K562 (cell line): ENCODE data around the gene MSH3. TPM values are rescaled to one million over a fixed set of nuclear protein-coding genes. Genes with fewer than 3 reads are reported as not detected.

Experiments used
- ATAC-seq: fragments of 200-7000 bp; cut with Tn5 transposase; 3 replicates; pipeline ENCODE4 v1.9.1; 2020; ENCODE audit warnings: moderate library complexity
- BruUV-seq: library from RNA; stranded (reverse); fragments of 400-500 nt; replicated peaks from 2 replicates; lab custom pipeline; 2021; lab: Mats Ljungman, UMichigan
- CTCF ChIA-PET: fragments of 300-600 bp; formaldehyde crosslinking; extraction: SDS; loops from one replicate; lab custom pipeline; 2021; ENCODE audit warnings: low intra/inter-chr PET ratio; lab: Yijun Ruan, JAX
- POLR2A ChIA-PET: fragments of 300-600, 350-650 bp; sonication (Branson Sonifier 250); formaldehyde crosslinking; extraction: SDS; loops from one replicate; lab custom pipeline; 2021; ENCODE audit warnings: antibody characterized with exemption, inconsistent platforms; lab: Yijun Ruan, JAX
- DNase-seq, 4 experiments: peaks; one replicate each; pipeline versions ENCODE4 v3.0.0 to v3.0.0-alpha.2; 2011 to 2018; ENCODE audit warnings: low spot score in 3 of 4, mixed read lengths in 3 of 4; ENCODE audit errors: extremely low read depth in 1 of 4
- FAIRE-seq: peaks from 2 replicates; lab custom pipeline; 2011; peaks lifted over from hg19 to GRCh38; lab: Jason Lieb, UNC
- H2AFZ ChIP-seq: 2 replicates; pipeline ENCODE4 v1.6.0; 2011; ENCODE audit warnings: low read depth, low read length, control low read depth, inconsistent platforms
- H3K27ac ChIP-seq: fragments of 200-600 bp; 3 replicates; pipeline ENCODE4 v1.8.0; 2011; ENCODE audit warnings: low read depth, mild to moderate bottlenecking, control low read depth, inconsistent platforms, low read length, moderate library complexity, mixed read lengths; ENCODE audit errors: extremely low read depth
- H3K27me3 ChIP-seq, 2 experiments: fragments of 300-600 bp in 1 of 2; 2 replicates in 1 of 2; 3 replicates in 1 of 2; pipeline versions ENCODE4 v1.6.0 to v1.8.0; 2011; ENCODE audit warnings: inconsistent platforms in 2 of 2, low read length in 2 of 2, mild to moderate bottlenecking in 1 of 2, mixed read lengths in 1 of 2, moderate library complexity in 1 of 2; ENCODE audit not compliant: control insufficient read depth in 2 of 2, insufficient read depth in 2 of 2
- H3K36me3 ChIP-seq: fragments of 300-600 bp; 3 replicates; pipeline ENCODE4 v1.8.0; 2011; ENCODE audit warnings: mild to moderate bottlenecking, low read length, inconsistent platforms; ENCODE audit not compliant: control insufficient read depth, insufficient read depth
- H3K4me1 ChIP-seq, 2 experiments: fragments of 200-600 bp in 1 of 2; replicated peaks in 1 of 2; 2 replicates in 1 of 2; 3 replicates in 1 of 2; pipeline versions ENCODE4 v1.5.1 to v1.8.0; 2011; ENCODE audit warnings: inconsistent platforms in 2 of 2, low read length in 2 of 2, mild to moderate bottlenecking in 1 of 2, mixed read lengths in 1 of 2, moderate library complexity in 1 of 2; ENCODE audit not compliant: control insufficient read depth in 2 of 2, insufficient read depth in 2 of 2
- H3K4me2 ChIP-seq: 2 replicates; pipeline ENCODE4 v1.6.1; 2011; ENCODE audit warnings: low read length, control low read depth, inconsistent platforms, mixed read lengths; ENCODE audit not compliant: insufficient read depth
- H3K4me3 ChIP-seq: fragments of 200-600 bp; sonication (generic), shearing (Covaris generic); 2 replicates; pipeline ENCODE4 v1.5.1; 2016; ENCODE audit warnings: control low read depth, inconsistent platforms
- H3K79me2 ChIP-seq: fragments of 200-600 bp; 3 replicates; pipeline ENCODE4 v1.8.0; 2011; ENCODE audit warnings: low read length, inconsistent platforms; ENCODE audit not compliant: control insufficient read depth, insufficient read depth
- H3K9ac ChIP-seq, 2 experiments: 2 replicates each; pipeline versions ENCODE4 v1.6.0 to v1.6.1; 2011; ENCODE audit warnings: low read depth in 2 of 2, low read length in 2 of 2, control low read depth in 1 of 2, inconsistent platforms in 1 of 2, mild to moderate bottlenecking in 1 of 2, mixed read lengths in 1 of 2; ENCODE audit not compliant: insufficient read depth in 1 of 2
- H3K9me1 ChIP-seq: one replicate; pipeline ENCODE4 v1.6.0; 2011; ENCODE audit warnings: inconsistent platforms, mild to moderate bottlenecking, low read length, moderate library complexity; ENCODE audit not compliant: control insufficient read depth, insufficient read depth
- H3K9me3 ChIP-seq: replicated peaks from 2 replicates; pipeline ENCODE4 v1.5.1; 2011; ENCODE audit warnings: low read depth, low read length, inconsistent platforms; ENCODE audit not compliant: control insufficient read depth, insufficient read depth
- H4K20me1 ChIP-seq: replicated peaks from 2 replicates; pipeline ENCODE4 v1.6.1; 2011; ENCODE audit warnings: low read length, inconsistent platforms, mixed read lengths; ENCODE audit not compliant: control insufficient read depth, insufficient read depth
- ARID2 ChIP-seq: fragments of 450-650 bp; IDR thresholded peaks from 2 replicates; pipeline ENCODE4 v1.6.1; 2017; ENCODE audit warnings: antibody characterized with exemption, mild to moderate bottlenecking
- CREBBP ChIP-seq: IDR thresholded peaks from one replicate; pipeline ENCODE4 v1.6.1; 2012; ENCODE audit warnings: low read depth, mild to moderate bottlenecking, control low read depth, inconsistent platforms, low read length
- NELFE ChIP-seq: IDR thresholded peaks from 2 replicates; pipeline ENCODE4 v1.6.1; 2011; ENCODE audit warnings: mild to moderate bottlenecking; ENCODE audit not compliant: insufficient read depth, insufficient read length
- RHOXF2B ChIP-seq: fragments of 250-450 bp; sonication (Bioruptor Pico); conservative IDR thresholded peaks from 2 replicates; pipeline ENCODE4 v1.5.1; 2021
- RNF2 ChIP-seq: sonication (generic); IDR thresholded peaks from 2 replicates; pipeline ENCODE4 v1.6.1; 2016
- SMARCA4 ChIP-seq: fragments of 450-650 bp; IDR thresholded peaks from 2 replicates; pipeline ENCODE4 v1.6.1; 2016
- ZBED1 ChIP-seq: IDR thresholded peaks from 2 replicates; pipeline ENCODE4 v1.6.1; 2014
- ZNF140 ChIP-seq: fragments of 250-450 bp; sonication (Bioruptor Pico); IDR thresholded peaks from 2 replicates; pipeline ENCODE4 v1.8.0; 2021; ENCODE audit warnings: moderate library complexity, mild to moderate bottlenecking, inconsistent platforms
- ZNF407 ChIP-seq: fragments of 450-650 bp; IDR thresholded peaks from 2 replicates; pipeline ENCODE4 v1.6.1; 2016; ENCODE audit warnings: low read depth
- ZNF436 ChIP-seq: fragments of 250-450, 450-650 bp; sonication (Bioruptor Pico); formaldehyde crosslinking; IDR thresholded peaks from 2 replicates; pipeline ENCODE4 v1.7.0; 2020; ENCODE audit warnings: mild to moderate bottlenecking
- whole genome bisulfite sequencing: fragments of 100-300 bp; shearing (Covaris generic); methylation state at CpG from one replicate; pipeline ENCODE4 v1.1.6; 2016; ENCODE audit warnings: low coverage, mixed read lengths; ENCODE audit not compliant: insufficient coverage; ENCODE audit errors: missing lambda C conversion rate; 5-methylcytosine and 5-hydroxymethylcytosine counted together
- in situ Hi-C: fragments of 300-500 bp; cut with MboI; formaldehyde crosslinking; loops from 4 replicates; pipeline ENCODE4 v1.15.0; 2018; ENCODE audit warnings: inconsistent platforms, mixed read lengths
- intact Hi-C: fragments of 100-400 bp; cut with micrococcal nuclease; formaldehyde crosslinking; loops from 2 replicates; pipeline ENCODE4 v1.14.2; 2022
- polyA plus RNA-seq, 8 experiments: library from polyadenylated mRNA; depleted of rRNA in 4 of 8; stranded (reverse) in 5 of 8; unstranded in 3 of 8; fragments of >200 nt; fragmentation: Nextera tagmentation in 2 of 8; fragmentation: Illumina TruSeq in 1 of 8; extraction: Ambion mirVana in 2 of 8; extraction: Trizol in 1 of 8; gene quantifications; 2 replicates each; pipeline versions ENCODE4 v1.2.1 to v1.2.3, GENCODE V29; 2011 to 2014; ENCODE audit warnings: inconsistent platforms in 1 of 8, missing spikeins in 1 of 8
- total RNA-seq, 7 experiments: library from RNA; depleted of rRNA in 6 of 7; stranded (reverse); fragments of >200 nt in 6 of 7; fragmentation: Illumina TruSeq in 2 of 7; extraction: Trizol in 2 of 7; gene quantifications; 2 replicates each; pipeline versions ENCODE4 v1.2.1 to v1.2.3, GENCODE V29; 2011 to 2021; ENCODE audit warnings: low replicate concordance in 1 of 7
- TF ChIP-seq, protein P1 (sequence below): IDR thresholded peaks from 2 replicates; pipeline ENCODE4 v1.6.1; 2012; ENCODE audit warnings: low read depth, low read length, improper control_type of control experiment, borderline replicate concordance

Gene MSH3
- total and polyA plus RNA-seq, 9 of the 15 experiments (the other 6 are each of a cell fraction or from before 2014, with no cell fraction given), result 3.9 to 17.2 (median 13.2) TPM

GRCh38 chr5:80676706-80677105, 22.3 kb downstream of the MSH3 start:
- CTCF ChIA-PET, result no interaction called here
- POLR2A ChIA-PET, result no interaction called here
- TF ChIP-seq ARID2 (no peak), ZNF407 (no peak), CREBBP (no peak), NELFE (no peak), RHOXF2B (CRISPR knock-in tag) (no peak), ZNF436 (CRISPR knock-in tag) (no peak), SMARCA4 (no peak), ZBED1 (no peak), ZNF140 (no peak), RNF2 (no peak)
- TF ChIP-seq, protein P1, sequence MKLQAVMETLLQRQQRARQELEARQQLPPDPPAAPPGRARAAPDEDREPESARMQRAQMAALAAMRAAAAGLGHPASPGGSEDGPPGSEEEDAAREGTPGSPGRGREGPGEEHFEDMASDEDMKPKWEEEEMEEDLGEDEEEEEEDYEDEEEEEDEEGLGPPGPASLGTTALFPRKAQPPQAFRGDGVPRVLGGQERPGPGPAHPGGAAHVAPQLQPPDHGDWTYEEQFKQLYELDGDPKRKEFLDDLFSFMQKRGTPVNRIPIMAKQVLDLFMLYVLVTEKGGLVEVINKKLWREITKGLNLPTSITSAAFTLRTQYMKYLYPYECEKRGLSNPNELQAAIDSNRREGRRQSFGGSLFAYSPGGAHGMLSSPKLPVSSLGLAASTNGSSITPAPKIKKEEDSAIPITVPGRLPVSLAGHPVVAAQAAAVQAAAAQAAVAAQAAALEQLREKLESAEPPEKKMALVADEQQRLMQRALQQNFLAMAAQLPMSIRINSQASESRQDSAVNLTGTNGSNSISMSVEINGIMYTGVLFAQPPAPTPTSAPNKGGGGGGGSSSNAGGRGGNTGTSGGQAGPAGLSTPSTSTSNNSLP, result no peak

More at GRCh38 chr5:80676706-80677105, 22.3 kb downstream of the MSH3 start:
- 84% methylated on average over 6 of the region's 6 CpGs for WGBS
- H3K9me3 ChIP-seq, result no peaks in the 10 kb centered on the region
- ATAC-seq (no peak), FAIRE-seq (no peak), DNase-seq (no peak)
- H2AFZ ChIP-seq, result no peak overlapping the region
- no peak overlapping the region for H3K4me2 ChIP-seq
- no TSS peak for BruUV-seq
- H3K27ac ChIP-seq, result no peak overlapping the region
- H3K79me2 ChIP-seq, result no peaks in the 10 kb centered on the region
- no peak overlapping the region for H3K9ac ChIP-seq
- H4K20me1 ChIP-seq, result no peaks in the 10 kb centered on the region
- H3K36me3 ChIP-seq, result peaks cover 63% of the 10 kb centered on the region
- no peaks in the 10 kb centered on the region for H3K4me1 ChIP-seq
- intact Hi-C loops, result no loop called here
- in situ Hi-C loops, result loop anchor here (10.0 kb wide), 1 partner anchor 592 kb away; no protein-coding TSS in a partner anchor
- H3K9me1 ChIP-seq, result no peaks in the 10 kb centered on the region
- H3K27me3 ChIP-seq, result no peaks in the 10 kb centered on the region
- H3K4me3 ChIP-seq, result no peak overlapping the region
